HepG2 (cell line): Measurements from ENCODE around the gene CSTB. TPM values are rescaled to one million over a fixed set of nuclear protein-coding genes. Genes with fewer than 3 reads are reported as not detected.
A peak's percentile ranks its signal among the peaks of the same experiment; 100 is the strongest.

Experiments
- HDAC1 ChIP-seq: sonication (generic); formaldehyde crosslinking; IDR thresholded peaks from 2 replicates; pipeline ENCODE4 v1.5.1; 2020; ENCODE audit warnings: mild to moderate bottlenecking, missing genetic modification reagents
- HNRNPL ChIP-seq: fragments of 200-400 bp; formaldehyde crosslinking; IDR thresholded peaks from 2 replicates; pipeline ENCODE4 v1.6.1; 2017; ENCODE audit warnings: mild to moderate bottlenecking, low read depth, low read length
- KDM1A ChIP-seq: IDR thresholded peaks from 2 replicates; pipeline ENCODE4 v1.6.1; 2016; ENCODE audit warnings: missing compliant biosample characterization
- MIER2 ChIP-seq: IDR thresholded peaks from 2 replicates; pipeline ENCODE4 v1.6.1; 2016; ENCODE audit warnings: missing biosample characterization, missing genetic modification reagents
- NFIB ChIP-seq: sonication (generic); formaldehyde crosslinking; IDR thresholded peaks from 2 replicates; pipeline ENCODE4 v1.9.0; 2021; ENCODE audit warnings: missing genetic modification reagents, mild to moderate bottlenecking, borderline replicate concordance
- PCBP2 ChIP-seq: fragments of 200-400 bp; formaldehyde crosslinking; optimal IDR thresholded peaks from 2 replicates; pipeline ENCODE3; 2018; ENCODE audit warnings: low read length, low read depth; ENCODE audit not compliant: poor library complexity, severe bottlenecking
- PHB2 ChIP-seq: fragments of 450-650 bp; IDR thresholded peaks from 2 replicates; pipeline ENCODE4 v1.6.1; 2018; ENCODE audit not compliant: partially characterized antibody
- RELA ChIP-seq: sonication (generic); formaldehyde crosslinking; IDR thresholded peaks from 2 replicates; pipeline ENCODE4 v1.4.0; 2020; ENCODE audit warnings: missing genetic modification reagents
- SMAD1 ChIP-seq: sonication (generic); formaldehyde crosslinking; IDR thresholded peaks from 2 replicates; pipeline ENCODE4 v1.4.0; 2020; ENCODE audit warnings: missing genetic modification reagents, low read depth, mild to moderate bottlenecking, borderline replicate concordance
- TBP ChIP-seq: sonication (generic); formaldehyde crosslinking; IDR thresholded peaks from 2 replicates; pipeline ENCODE4 v1.5.0; 2020; ENCODE audit warnings: missing genetic modification reagents
- THAP11 ChIP-seq: IDR thresholded peaks from 2 replicates; pipeline ENCODE4 v1.6.1; 2016; ENCODE audit warnings: missing biosample characterization, missing genetic modification reagents
- U2AF1 ChIP-seq: fragments of 200-400 bp; formaldehyde crosslinking; optimal IDR thresholded peaks from 2 replicates; pipeline ENCODE3; 2017; ENCODE audit warnings: mild to moderate bottlenecking, low read depth, low read length
- ZFP36L2 ChIP-seq: sonication (generic); formaldehyde crosslinking; IDR thresholded peaks from 2 replicates; pipeline ENCODE4 v1.4.0; 2020; ENCODE audit warnings: missing genetic modification reagents
- ZMYM2 ChIP-seq: sonication (generic); formaldehyde crosslinking; IDR thresholded peaks from 2 replicates; pipeline ENCODE4 v1.8.0; 2022; ENCODE audit warnings: mild to moderate bottlenecking, missing genetic modification reagents
- ZNF772 ChIP-seq: sonication (generic); formaldehyde crosslinking; IDR thresholded peaks from 2 replicates; pipeline ENCODE4 v1.5.0; 2020; ENCODE audit warnings: mild to moderate bottlenecking, missing genetic modification reagents
- polyA plus RNA-seq, 8 experiments: library from polyadenylated mRNA; depleted of rRNA in 3 of 8; stranded (reverse) in 7 of 8; unstranded in 1 of 8; fragments of >200 nt; fragmentation: Illumina TruSeq in 4 of 8; extraction: Trizol in 4 of 8; gene quantifications; 2 replicates each; pipeline versions ENCODE4 v1.2.1 to v1.2.3, GENCODE V29; 2011 to 2016; ENCODE audit warnings: low read depth in 4 of 8, missing spikeins in 1 of 8, mixed read lengths in 1 of 8; ENCODE audit not compliant: insufficient read depth in 1 of 8
- total RNA-seq, 5 experiments: library from RNA; depleted of rRNA; stranded (reverse); fragments of >200 nt; fragmentation: Illumina TruSeq; extraction: Trizol; gene quantifications; 2 replicates each; pipeline ENCODE4 v1.2.3, GENCODE V29; 2016; ENCODE audit warnings: low read depth in 1 of 5
- TF ChIP-seq, protein P1 (sequence below): sonication (generic); formaldehyde crosslinking; IDR thresholded peaks from 2 replicates; pipeline ENCODE4 v1.4.0; 2020; ENCODE audit warnings: missing genetic modification reagents, borderline replicate concordance
- TF ChIP-seq, protein P2 (sequence below): sonication (generic); formaldehyde crosslinking; IDR thresholded peaks from 2 replicates; pipeline ENCODE4 v1.8.1; 2023; ENCODE audit warnings: mild to moderate bottlenecking, missing genetic modification reagents

CSTB gene
- total and polyA plus RNA-seq, 2 of the 13 experiments (the other 11 are each of a cell fraction or from before 2014, with no cell fraction given) = 11.7 to 94.1 TPM

DNA sequence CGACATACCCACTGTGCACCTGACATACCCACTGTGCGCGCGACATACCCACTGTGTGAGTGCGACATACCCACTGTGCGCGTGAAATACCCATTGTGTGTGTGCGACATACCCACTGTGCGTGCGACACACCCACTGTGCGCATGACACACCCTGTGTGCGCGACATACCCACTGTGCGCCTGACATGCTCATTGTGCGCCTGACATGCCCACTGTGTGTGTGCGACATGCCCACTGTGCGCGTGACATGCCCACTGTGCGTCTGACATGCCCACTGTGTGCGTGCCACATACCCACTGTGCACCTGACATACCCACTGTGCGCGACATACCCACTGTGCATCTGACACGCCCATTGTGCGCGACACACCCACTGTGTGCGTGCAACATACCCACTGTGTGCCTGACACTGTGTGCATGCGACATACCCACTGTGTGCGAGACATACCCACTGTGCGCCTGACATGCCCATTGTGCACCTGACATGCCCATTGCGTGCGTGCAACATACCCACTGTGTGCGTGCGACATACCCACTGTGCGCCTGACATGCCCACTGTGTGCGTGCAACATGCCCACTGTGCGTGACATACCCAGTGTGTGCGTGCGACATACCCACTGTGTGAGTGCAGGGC is 10.8 kb upstream of the CSTB start (continued):
- no peak for TF ChIP-seq NFIB (CRISPR knock-in tag)
- 0 out of 2 replicates have a peak, but pooled peaks have one; percentile 48 for TF ChIP-seq HNRNPL
- no peak for TF ChIP-seq U2AF1
- TF ChIP-seq HDAC1 (CRISPR knock-in tag) = 0 out of 2 replicates have a peak, but pooled peaks have one; percentile 16
- TF ChIP-seq, protein P1, sequence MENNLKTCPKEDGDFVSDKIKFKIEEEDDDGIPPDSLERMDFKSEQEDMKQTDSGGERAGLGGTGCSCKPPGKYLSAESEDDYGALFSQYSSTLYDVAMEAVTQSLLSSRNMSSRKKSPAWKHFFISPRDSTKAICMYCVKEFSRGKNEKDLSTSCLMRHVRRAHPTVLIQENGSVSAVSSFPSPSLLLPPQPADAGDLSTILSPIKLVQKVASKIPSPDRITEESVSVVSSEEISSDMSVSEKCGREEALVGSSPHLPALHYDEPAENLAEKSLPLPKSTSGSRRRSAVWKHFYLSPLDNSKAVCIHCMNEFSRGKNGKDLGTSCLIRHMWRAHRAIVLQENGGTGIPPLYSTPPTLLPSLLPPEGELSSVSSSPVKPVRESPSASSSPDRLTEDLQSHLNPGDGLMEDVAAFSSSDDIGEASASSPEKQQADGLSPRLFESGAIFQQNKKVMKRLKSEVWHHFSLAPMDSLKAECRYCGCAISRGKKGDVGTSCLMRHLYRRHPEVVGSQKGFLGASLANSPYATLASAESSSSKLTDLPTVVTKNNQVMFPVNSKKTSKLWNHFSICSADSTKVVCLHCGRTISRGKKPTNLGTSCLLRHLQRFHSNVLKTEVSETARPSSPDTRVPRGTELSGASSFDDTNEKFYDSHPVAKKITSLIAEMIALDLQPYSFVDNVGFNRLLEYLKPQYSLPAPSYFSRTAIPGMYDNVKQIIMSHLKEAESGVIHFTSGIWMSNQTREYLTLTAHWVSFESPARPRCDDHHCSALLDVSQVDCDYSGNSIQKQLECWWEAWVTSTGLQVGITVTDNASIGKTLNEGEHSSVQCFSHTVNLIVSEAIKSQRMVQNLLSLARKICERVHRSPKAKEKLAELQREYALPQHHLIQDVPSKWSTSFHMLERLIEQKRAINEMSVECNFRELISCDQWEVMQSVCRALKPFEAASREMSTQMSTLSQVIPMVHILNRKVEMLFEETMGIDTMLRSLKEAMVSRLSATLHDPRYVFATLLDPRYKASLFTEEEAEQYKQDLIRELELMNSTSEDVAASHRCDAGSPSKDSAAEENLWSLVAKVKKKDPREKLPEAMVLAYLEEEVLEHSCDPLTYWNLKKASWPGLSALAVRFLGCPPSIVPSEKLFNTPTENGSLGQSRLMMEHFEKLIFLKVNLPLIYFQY (CRISPR knock-in tag) = no peak
- TF ChIP-seq ZMYM2 = peak; percentile 97
- TF ChIP-seq TBP (CRISPR knock-in tag) = no peak
- TF ChIP-seq, protein P2, sequence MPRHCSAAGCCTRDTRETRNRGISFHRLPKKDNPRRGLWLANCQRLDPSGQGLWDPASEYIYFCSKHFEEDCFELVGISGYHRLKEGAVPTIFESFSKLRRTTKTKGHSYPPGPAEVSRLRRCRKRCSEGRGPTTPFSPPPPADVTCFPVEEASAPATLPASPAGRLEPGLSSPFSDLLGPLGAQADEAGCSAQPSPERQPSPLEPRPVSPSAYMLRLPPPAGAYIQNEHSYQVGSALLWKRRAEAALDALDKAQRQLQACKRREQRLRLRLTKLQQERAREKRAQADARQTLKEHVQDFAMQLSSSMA (CRISPR knock-in tag) = no peak
- no peak for TF ChIP-seq RELA
- peak; percentile 26; the same call in 1 of the 2 replicates for TF ChIP-seq SMAD1
- no peak for TF ChIP-seq MIER2 (CRISPR knock-in tag)
- no peak for TF ChIP-seq PCBP2
- TF ChIP-seq PHB2 = no peak
- TF ChIP-seq THAP11 (CRISPR knock-in tag) = no peak
- TF ChIP-seq KDM1A (CRISPR knock-in tag) = peak; percentile 8; the same call in 1 of the 2 replicates
- no peak for TF ChIP-seq ZFP36L2 (CRISPR knock-in tag)
- TF ChIP-seq ZNF772 = no peak
